AG09309 (cell line): ENCODE measurements around the gene IL22.

Experiments
- DNase-seq: peaks from one replicate; pipeline ENCODE4 v3.0.0-alpha.2; 2010; ENCODE audit warnings: low read depth
- H3K4me3 ChIP-seq: 2 replicates; pipeline ENCODE4 v1.5.1; 2011; ENCODE audit warnings: mild to moderate bottlenecking, low read depth, low read length, moderate library complexity; ENCODE audit not compliant: control insufficient read depth
- CTCF ChIP-seq: IDR thresholded peaks from 2 replicates; pipeline ENCODE4 v1.5.1; 2011; ENCODE audit warnings: mild to moderate bottlenecking, low read depth, low read length, inconsistent platforms; ENCODE audit not compliant: insufficient read depth, control insufficient read depth; ENCODE audit errors: missing control alignments

IL22 gene

GRCh38 chr12:68290126-68290525 is 36.7 kb upstream of the IL22 start:
- DNase-seq: no peak
- H3K4me3 ChIP-seq: no peak overlapping the region
- TF ChIP-seq CTCF: no peak

GRCh38 chr12:68287106-68287505 is 33.7 kb upstream of the IL22 start:
- no peak overlapping the region for H3K4me3 ChIP-seq
- no peak for TF ChIP-seq CTCF
- no peak for DNase-seq

- H3K4me3 ChIP-seq: no peak overlapping the region
- no peak for TF ChIP-seq CTCF
- DNase-seq: no peak
Observed at GRCh38 chr12:68286396-68286795, 33.0 kb upstream of the IL22 start.

GRCh38 chr12:68285541-68285940 is 32.1 kb upstream of the IL22 start:
- TF ChIP-seq CTCF: no peak
- no peak for DNase-seq
- no peak overlapping the region for H3K4me3 ChIP-seq

- H3K4me3 ChIP-seq: no peak overlapping the region
- DNase-seq: no peak
- no peak for TF ChIP-seq CTCF
Observed at GRCh38 chr12:68281322-68282077, 28.1 kb upstream of the IL22 start.

- DNase-seq: no peak
- no peak overlapping the region for H3K4me3 ChIP-seq
- TF ChIP-seq CTCF: no peak
Observed at GRCh38 chr12:68280240-68280639, 26.8 kb upstream of the IL22 start.
